DMS153 (cell line): ENCODE measurements around the gene CACNA2D3.
"Not testable (repeated sequence)": the region's sequence is repeated elsewhere in the genome, so short reads cannot be mapped to it uniquely, and the experiment has no call there.

Experiments
- DNase-seq: peaks from one replicate; lab custom pipeline; 2025; lab: John Stamatoyannopoulos, UW

Gene CACNA2D3

DNA sequence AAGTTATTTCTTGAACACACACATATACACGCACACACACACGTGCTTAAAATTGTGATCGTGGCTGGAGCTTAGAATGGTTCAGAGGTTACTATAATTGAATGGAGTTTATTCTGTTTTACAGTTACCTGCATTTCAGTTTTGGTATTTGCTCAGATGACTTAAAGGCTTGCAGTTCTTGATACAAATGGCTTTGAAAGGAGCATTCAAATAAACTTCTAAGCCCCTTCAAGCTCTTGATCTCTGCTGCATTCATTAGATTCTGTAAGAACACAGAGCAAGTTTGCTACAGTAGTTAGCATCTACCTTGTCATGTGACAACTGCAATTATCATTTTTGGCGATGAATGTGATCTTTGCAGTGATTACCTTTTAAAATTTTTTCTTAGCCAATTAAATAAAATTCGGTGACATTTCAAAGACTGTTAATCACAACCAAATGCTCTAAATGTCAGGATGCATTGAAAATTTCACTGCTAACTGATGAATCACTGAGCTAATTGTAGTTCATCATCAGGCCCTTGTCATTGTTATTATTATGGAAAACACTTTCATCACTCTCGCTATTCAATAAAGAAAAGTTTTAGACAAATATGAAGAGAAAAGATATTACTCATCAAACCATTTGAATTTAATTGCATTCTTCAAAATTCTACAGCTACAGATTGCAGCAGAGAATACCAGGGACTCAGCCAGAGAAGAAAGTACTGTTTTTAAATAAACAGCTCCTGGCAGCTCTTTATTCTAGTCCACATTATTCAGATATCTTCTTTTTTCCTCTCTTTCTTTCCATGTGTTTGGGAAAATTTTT lies 509.4 kb downstream of the CACNA2D3 start:
- no peak for DNase-seq

DNA sequence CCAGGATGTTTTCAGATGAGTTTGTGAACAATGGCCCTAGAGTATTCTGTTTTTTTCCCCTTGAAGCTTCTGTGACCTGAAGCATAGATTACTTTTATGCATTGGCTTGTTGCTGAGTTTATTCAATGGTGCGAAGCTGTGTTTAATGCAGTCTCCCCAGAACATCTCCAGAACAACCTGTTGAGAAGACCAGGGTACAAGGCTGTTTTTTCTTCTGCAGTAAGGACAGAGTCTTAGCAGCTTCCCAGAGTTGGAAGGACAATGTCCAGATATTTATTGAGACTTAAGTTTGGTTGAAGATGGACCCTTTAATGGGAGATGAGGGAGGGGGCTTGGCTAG lies 509.9 kb downstream of the CACNA2D3 start:
- no peak for DNase-seq

DNA sequence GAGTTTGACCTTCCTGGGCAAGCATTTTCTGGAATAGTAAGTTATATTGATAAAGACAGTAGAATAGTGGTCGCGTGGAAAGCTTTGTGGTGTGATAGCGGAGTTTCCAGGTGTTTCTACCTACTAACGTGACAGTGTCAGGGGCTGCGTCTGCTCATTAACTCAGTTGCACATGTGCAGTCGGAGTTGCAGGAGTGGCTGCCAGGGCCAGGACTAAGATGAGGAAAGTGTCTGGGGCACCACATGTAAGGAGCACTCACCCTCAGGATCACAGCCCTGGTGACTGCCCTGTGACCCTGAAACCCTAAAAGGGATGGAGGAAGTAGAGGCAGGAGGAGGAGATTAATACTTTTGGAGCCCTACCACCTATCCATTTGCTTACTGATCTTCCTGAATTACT lies 510.5 kb downstream of the CACNA2D3 start:
- DNase-seq = no peak

DNA sequence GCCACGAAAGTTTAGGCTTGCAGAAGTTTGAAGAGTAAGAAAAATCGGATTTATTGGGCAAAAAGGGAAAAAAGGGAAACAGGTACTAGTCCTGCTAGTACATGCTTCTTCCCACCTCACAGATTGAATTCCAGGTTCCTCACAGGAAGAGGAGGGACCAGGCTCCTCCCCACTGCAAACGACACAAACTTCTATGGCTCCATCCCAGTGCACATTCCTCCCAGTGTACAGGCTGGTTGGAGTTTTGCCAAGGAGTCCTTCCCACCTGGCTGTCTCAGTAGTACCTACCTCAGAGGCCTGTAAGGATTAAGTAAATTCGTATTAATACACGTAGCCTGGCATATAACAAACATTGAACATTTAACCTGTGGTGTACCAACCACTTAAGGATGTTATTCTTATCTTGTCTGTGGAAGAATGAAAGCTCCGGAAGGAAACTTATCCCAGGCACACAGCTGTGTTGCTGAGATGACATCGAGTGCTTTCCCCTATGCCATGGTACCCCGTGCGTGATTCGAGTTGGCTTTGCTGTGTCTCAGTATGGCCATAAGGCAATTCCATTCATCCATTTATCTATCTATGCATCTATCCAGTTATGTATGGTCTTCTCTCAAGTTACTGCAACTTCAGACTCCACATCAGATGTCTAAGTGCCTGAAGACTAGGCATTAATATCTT lies 511.2 kb downstream of the CACNA2D3 start:
- no peak for DNase-seq

DNA sequence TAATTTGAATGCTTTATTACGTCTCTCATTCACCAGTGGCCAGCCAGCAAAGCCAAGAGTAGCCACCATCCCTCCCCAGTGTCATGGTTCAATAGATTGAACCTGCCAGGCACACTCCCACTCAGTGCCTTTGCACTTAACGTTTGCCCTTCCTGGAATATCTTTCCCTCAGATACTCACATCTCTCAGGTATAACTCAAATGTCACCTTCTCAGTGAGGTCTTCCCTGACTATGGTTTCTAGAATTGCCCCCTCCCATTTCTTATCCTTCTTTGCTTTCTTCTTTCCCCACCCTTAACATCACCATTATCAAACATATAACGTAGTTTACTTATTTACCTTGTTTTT lies 511.7 kb downstream of the CACNA2D3 start:
- DNase-seq = no peak

DNA sequence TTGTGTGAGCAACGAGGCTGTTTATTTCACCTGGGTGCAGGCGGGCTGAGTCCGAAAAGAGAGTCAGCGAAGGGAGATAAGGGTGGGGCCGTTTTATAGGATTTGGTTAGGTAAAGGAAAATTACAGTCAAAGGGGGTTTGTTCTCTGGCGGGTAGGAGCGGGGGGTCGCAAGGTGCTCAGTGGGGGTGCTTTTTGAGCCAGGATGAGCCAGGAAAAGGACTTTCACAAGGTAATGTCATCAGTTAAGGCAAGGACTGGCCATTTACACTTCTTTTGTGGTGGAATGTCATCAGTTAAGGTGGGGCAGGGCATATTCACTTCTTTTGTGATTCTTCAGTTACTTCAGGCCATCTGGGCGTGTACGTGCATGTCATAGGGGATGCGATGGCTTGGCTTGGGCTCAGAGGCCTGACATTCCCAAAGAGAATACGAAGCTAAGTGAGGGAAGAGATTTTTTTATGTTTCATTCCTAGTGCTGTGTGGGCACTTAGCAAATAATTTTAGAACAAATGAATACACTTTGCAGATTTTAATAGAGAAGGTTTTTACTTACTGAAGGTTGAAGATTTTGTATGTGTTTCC lies 517.5 kb downstream of the CACNA2D3 start:
- DNase-seq = not testable (repeated sequence)

DNA sequence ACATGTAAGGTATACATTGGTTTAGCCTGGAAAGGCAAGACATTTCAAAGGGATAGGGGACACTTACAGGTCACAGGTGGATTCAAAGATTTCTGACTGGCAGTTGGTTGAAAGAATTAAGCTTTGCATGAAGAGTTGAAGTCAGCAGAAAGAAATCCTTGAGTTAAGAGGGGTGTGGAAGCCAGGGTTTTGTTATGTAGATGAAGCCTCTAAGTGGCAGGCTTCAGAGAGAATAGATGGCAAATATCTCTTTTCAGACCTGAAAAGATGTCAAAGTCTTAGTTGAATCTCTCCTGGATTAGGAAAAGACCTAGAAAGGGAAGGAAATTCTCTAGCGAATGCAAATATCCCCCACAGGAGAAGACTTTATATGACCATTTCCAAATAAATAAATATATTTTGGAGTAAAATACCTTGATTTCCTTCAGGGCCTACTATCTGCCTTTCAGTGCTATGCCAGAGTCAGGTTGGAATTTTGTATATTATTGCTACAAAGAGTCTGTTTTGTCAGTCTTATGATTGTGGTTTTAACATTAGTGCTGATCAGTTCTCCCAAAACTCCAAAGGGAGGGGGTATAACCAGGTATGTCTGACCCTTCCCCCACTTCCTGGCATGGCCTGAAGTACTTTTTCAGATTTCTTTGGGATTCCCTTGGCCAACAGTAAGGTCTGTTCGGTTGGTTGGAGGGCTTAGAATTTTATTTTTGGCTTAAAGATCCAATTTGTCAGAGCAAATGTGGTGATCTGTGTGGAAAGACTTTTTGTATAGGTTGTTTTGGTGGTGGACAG lies 519.1 kb downstream of the CACNA2D3 start:
- DNase-seq = no peak

DNA sequence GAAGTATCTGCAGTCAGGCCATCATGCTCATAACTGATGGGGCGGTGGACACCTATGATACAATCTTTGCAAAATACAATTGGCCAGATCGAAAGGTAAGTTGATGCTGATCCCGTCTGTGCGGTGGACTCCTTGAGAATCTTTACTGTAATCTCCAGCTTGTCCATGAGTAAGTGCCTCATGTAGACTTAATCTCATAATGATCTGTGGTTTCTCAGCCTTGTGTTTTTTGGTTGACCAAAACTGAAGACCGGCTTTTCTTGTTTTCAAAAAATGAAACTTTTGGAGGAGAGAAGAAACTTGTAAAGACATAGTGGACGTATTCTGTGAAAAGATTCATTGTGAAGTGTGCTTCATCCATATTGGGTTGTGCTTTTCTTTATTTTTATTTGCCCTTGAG lies 519.8 kb downstream of the CACNA2D3 start:
- no peak for DNase-seq

DNA sequence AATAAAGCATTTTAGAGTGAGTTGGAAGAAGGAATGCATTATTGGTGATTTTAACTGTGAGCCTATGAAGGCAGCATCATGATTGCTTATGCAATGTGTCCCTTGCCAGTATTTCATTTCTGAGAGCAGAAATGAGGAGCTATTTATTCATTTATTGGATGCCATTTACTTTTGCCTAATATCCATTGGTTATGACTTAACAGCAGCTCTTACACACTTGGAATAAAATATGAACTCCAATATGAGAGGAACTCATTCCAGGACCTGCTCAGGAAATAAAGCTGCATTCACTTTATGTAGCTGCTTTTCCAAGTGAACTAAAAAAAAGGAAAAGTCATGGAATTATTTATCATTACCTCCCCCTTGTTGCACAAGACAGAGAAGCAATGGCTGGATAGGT lies 525.4 kb downstream of the CACNA2D3 start:
- no peak for DNase-seq

DNA sequence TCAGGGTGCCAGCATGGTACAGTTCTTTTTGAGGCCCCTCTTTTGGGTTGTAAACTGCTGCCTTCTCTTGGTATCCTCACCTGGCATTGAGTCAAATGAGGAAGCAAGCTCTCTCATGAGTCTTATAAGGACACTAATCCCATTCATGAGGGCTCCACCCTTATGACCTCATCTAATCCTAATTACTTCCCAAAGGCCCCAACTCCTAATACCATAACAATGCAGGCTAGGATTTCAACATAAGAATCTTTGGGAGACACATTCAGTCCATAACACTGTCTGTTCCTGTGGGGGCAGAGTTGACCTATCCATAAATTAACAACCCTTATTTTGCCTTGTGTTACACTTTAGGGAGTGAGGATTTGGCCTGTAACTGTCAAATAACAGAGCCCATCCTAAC lies 527.2 kb downstream of the CACNA2D3 start:
- DNase-seq = no peak

DNA sequence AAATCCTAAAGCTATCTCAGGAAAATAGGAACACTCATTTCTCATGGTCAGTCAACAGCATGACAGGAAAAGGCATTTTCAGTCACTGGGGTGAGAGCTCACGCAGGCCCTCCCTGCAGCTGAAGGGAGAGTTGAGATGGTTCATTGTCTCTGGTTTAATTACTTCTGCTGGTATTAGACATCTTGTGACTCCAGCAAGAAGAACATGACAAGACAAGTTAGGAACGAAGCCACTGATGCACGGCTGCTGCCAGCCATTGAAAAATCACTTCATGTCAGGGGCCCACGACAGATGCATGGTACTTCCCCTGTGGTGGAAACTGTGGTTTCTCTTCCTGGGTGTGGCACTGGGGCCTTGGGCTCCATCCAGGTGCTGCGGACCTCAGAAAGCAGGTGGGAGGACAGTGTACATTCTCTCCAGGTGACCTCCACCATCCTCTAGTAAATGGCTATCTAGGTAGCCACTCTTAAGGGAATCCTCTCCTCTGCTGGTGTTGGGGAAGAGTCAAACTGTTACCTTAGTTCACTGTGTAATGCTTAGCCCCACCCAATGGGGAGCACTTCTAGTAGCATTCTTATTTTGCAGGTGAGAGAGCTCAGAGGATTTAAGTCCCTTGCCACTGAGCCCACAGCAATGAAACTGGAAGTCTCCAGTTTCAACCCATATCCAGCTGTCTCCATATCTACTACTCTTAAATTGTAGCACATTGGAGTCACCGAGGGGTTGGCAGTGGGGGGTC lies 531.3 kb downstream of the CACNA2D3 start:
- no peak for DNase-seq

DNA sequence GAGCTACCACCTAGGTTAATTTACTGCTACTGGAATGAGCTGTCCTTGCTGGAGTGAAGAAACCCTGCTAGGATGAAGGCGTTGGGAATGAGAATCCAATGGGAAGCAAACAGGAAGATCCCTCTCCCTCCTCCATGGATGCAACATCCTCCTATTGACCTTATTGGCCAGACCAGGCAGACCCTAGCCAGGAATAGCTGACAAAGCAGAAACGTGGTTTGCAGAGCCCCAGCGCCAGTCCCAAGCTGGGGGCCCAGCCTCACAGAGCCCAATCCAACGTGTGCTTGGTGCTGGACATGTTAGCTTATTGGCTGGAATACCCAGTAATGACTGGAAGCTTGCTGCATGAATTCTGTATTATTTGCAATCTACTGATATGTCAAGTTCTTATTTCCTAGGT lies 532.4 kb downstream of the CACNA2D3 start:
- DNase-seq = no peak

DNA sequence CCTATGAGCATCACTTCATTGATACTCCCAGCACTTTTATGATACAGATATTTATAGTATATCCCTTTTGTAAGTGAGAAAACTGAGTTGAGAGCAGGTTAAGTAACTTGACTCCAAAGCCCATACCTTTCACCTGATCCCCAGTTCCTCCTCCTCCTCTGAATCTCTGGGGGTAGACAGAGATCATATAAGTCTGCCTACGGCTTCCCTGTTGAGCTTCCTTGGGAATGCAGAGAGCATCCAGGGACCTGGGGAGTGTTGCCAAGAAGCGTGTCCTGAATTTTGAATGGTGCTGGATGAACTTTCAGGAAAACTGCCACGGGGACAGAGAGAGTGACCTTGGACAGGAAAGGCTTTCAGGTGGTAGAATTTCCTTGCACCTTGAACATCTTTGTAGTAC lies 537.0 kb downstream of the CACNA2D3 start:
- no peak for DNase-seq

DNA sequence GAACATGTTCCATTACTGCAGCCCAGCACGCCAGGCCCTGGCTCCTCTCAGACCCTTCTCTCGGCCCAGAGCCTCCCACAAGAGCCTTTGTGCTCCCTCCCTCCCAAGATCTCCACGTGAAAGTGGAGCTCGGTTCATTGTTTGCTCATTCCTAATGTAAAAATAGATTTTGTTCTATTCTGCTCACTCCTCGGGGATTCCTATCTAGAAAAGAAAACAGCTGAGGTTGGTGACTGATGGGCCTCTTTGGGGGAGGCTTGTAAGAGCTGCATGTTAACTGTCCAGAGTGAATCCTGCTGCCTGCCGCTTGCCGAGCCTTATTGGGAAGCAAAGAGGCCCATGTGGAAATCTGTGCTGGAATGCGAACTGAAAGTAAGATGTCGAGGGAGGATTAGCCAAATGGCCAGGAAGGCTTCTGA lies 538.4 kb downstream of the CACNA2D3 start:
- DNase-seq = no peak

DNA sequence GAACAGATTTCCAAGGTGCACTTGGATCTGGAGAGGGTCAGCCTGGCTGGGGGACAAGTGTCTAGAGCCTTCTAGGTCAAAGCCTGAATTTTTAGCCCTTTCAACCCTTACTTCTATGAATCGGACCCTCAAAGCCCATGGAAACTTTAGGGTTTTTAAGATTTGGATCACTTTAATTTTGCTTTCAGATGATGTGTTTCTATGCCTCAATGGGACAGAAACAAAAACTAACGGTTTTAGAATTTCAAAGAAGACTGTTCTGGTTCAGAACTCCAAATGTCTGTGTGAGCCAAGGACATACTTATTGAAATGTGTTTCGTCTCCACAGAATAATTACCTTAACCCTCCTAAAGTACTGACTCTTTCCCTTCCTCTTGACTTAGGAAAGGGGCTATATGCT lies 538.8 kb downstream of the CACNA2D3 start:
- no peak for DNase-seq

DNA sequence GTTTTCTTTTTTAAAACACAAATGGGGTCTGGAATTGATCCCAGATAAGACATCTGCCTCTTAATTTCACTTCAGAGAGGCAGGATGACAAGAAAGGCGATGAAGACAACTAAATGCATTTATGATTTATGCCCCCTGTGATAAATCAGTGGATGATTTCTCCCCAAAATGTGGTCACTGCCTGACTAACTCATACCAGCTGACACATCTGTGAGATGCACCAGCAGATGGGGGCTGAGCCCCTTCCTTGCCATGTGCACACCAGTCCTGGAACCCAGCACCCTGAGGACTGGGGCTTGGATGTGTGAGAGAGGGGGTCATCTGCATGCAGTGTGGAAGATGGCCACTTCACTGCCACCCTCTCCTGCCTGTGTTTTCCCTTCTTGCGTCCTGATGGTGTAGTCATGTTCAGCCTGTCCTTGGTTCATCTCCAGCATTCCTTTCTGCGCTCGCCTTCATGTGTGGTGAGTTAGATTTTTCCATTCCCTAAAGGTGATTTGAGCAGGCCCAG lies 541.2 kb downstream of the CACNA2D3 start:
- DNase-seq = no peak

DNA sequence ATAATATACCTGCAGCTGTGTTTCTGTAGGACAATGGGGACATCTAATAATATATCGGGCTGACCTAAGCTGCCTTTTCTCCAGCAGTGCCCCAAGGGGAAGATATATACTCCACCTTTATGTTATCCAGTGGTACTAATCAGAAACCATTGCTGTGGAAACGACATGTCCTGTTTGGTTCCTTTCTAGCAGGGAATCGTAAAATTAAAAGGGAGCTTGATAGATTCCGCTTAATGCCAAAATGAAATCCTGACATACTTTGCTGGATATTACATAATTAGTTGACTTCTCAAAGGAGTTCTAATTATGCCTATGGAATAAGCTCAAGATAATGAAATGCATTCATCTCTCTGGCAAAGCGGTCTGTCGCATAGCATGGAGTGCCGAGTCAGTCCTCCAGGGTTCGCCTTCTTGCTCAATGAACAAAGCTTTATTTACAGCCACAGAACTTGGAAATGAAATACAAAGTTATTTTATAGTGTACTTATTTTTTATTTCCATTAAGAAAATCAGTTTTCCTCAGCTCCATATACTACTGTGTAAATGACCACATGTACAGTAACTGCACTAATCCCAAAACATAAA lies 542.8 kb downstream of the CACNA2D3 start:
- DNase-seq = no peak

DNA sequence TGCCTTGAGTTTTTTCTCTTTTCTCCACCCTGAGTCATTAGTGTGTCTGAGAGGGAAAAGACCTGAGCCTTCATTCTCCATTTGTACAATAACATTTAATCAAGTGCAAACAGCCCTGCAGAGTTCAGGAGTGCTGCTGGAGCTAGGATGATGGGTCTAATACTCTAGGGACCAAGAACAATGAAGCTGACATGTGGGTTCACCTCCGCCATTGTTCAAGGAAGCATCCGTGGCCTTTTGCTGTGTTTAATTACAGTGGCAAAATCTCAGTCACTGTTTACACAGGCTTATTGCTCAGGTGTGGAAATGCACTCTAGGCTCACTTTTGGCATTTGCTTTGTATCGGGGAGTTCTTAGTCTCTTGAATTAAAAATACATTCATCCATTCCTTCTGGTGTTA lies 545.9 kb downstream of the CACNA2D3 start:
- peak; percentile 35 for DNase-seq

DNA sequence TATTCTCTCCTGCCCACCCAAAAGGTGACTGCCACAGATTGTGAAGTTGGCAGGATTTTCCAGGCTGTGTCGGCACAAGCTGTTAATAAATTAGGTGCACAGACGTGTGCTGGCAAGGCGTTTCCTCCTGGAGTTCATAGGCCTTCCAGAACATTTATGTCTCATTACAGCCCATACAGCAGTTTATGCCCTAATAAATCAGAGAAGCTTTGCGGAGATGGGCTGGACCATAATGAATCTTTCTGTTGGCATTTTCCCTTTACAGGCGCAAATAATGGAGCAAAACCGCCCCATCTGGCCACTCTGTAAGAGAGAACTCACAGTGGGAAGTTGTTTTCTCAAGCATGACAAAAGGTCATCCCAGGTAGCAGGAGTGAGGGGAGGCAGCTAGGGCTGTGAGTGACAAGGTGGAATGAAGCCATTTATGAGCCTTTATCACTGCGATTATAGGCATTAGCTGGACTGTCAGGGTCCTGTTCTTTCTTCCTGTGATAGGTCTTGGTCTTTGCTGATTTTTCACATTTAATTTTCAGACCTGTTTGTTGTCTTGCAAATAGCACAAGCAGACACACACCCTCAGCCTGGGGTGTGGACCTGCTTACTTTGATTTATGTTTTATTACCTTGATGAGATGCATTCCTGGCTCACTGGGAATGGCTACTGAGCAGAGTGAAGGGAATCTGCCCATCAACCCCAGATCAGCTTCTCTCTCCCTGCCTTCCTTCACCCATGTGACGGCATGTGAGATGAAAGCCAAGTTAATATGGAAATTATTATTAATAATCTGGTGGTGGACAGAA lies 548.0 kb downstream of the CACNA2D3 start:
- DNase-seq = no peak

DNA sequence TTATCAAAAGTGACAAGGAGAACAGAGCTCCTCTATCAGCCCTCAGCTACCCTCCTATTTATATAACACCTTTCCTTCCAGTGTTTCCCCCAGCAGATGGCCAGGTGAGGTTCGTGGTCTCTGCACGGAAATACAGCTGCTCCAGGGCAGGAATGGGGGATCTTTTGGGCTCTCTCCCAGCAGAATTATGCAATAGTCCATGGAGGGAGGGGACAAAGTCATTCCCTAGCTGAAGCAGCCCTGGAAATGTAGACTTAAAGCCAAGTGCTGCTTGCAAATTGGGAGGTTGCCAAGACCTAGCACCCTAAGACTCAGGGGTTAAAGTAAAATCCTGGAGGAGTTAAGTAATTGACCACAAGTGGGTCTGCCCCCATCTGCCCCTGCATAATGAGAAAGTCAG lies 549.2 kb downstream of the CACNA2D3 start:
- DNase-seq = no peak

DNA sequence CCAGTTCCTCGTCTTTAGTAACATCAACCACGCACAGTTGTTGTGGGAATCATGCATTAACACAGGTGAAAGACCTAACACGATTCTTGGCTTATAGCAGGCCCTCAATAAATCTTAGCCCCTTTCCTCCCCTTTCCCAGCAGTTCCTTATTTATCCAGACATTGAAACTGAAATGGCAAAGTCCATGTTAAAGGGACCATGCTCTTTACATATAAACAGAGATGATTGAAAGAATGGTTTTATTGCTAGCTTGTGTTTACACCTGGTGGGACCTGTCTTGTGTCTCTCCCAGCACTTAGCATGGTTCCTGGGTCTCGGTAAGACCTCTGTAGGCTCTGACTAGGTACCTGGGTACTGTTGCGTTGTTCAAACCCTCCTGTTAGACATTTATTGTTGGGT lies 553.7 kb downstream of the CACNA2D3 start:
- no peak for DNase-seq
